Peyer's patch (tissue), 4 donors: Measurements from ENCODE around the gene FAXDC2.

Experiments
- CTCF ChIP-seq, 6 experiments: fragments of 450-650 bp in 4 of 6; fragments of 200-600 bp in 2 of 6; sonication (generic) in 1 of 6; IDR thresholded peaks; one replicate each; pipeline ENCODE4 v1.5.1; 2017 to 2019; ENCODE audit warnings: antibody characterized with exemption in 6 of 6, mild to moderate bottlenecking in 3 of 6, moderate library complexity in 1 of 6
- POLR2A ChIP-seq, 2 donors: fragments of 450-650 bp; IDR thresholded peaks; one replicate each; pipeline ENCODE4 v1.5.1; 2017; ENCODE audit warnings: antibody characterized with exemption in 2 of 2, mild to moderate bottlenecking in 2 of 2, moderate library complexity in 2 of 2

GRCh38 chr5:154871734-154872133 is 21.3 kb upstream of the FAXDC2 start:
- TF ChIP-seq CTCF (IDR thresholded peaks at IDR 0.05) (no peak), POLR2A (IDR thresholded peaks at IDR 0.05) (no peak)
